ENCODE measurements around the gene ZDHHC11. TPM values are rescaled to one million over a fixed set of nuclear protein-coding genes. Genes with fewer than 3 reads are reported as not detected.

The ZDHHC11 gene
- total RNA-seq, 1 donor from 2014 or later, result 18.7 TPM

- no peaks in the 10 kb centered on the region for H3K27me3 ChIP-seq (ENCODE audit: low read depth)
- H3K4me3 ChIP-seq, result no peak overlapping the region
- intact Hi-C loops (cut with micrococcal nuclease), result no loop called here
- peaks cover 35% of the 10 kb centered on the region for H3K36me3 ChIP-seq
- no peaks in the 10 kb centered on the region for H3K4me1 ChIP-seq
- no peak overlapping the region for H3K27ac ChIP-seq (replicated peaks)
- DNase-seq, result no peak
- H3K9me3 ChIP-seq (replicated peaks), result no peaks in the 10 kb centered on the region
- TF ChIP-seq CTCF (IDR thresholded peaks at IDR 0.05; ENCODE audit: borderline replicate concordance), result no peak
Measured at GRCh38 chr5:860506-861150, 9.8 kb upstream of the ZDHHC11 start.

- intact Hi-C loops (cut with micrococcal nuclease), result no loop called here
- peaks cover 27% of the 10 kb centered on the region for H3K36me3 ChIP-seq
- H3K27me3 ChIP-seq (ENCODE audit: low read depth), result no peaks in the 10 kb centered on the region
- no peak overlapping the region for H3K27ac ChIP-seq (replicated peaks)
- H3K4me3 ChIP-seq, result no peak overlapping the region
- no peak for DNase-seq
- TF ChIP-seq CTCF (IDR thresholded peaks at IDR 0.05; ENCODE audit: borderline replicate concordance), result no peak
- H3K4me1 ChIP-seq, result no peaks in the 10 kb centered on the region
- H3K9me3 ChIP-seq (replicated peaks), result no peaks in the 10 kb centered on the region
Measured at GRCh38 chr5:859798-860296, 9.1 kb upstream of the ZDHHC11 start.

- DNase-seq, result no peak
- intact Hi-C loops (cut with micrococcal nuclease), result no loop called here
- TF ChIP-seq CTCF (IDR thresholded peaks at IDR 0.05; ENCODE audit: borderline replicate concordance), result no peak
Measured at GRCh38 chr5:859391-859790, 8.6 kb upstream of the ZDHHC11 start.

GRCh38 chr5:858726-859125 lies 7.9 kb upstream of the ZDHHC11 start:
- H3K4me1 ChIP-seq, result no peaks in the 10 kb centered on the region
- no peak for TF ChIP-seq CTCF (IDR thresholded peaks at IDR 0.05; ENCODE audit: borderline replicate concordance)
- no peaks in the 10 kb centered on the region for H3K27me3 ChIP-seq (ENCODE audit: low read depth)
- intact Hi-C loops (cut with micrococcal nuclease), result no loop called here
- H3K9me3 ChIP-seq (replicated peaks), result no peaks in the 10 kb centered on the region
- no peak for DNase-seq
- H3K4me3 ChIP-seq, result no peak overlapping the region
- H3K36me3 ChIP-seq, result peaks cover 16% of the 10 kb centered on the region
- H3K27ac ChIP-seq (replicated peaks), result no peak overlapping the region

More at GRCh38 chr5:859391-859790, 8.6 kb upstream of the ZDHHC11 start:
- Histone ChIP-seq H3K27ac (replicated peaks) (no peak overlapping the region), H3K4me1 (no peaks in the 10 kb centered on the region), H3K4me3 (no peak overlapping the region), H3K27me3 (ENCODE audit: low read depth) (no peaks in the 10 kb centered on the region), H3K36me3 (peaks cover 23% of the 10 kb centered on the region), H3K9me3 (replicated peaks) (no peaks in the 10 kb centered on the region)

- intact Hi-C loops (cut with micrococcal nuclease), result no loop called here
- H3K36me3 ChIP-seq, result no peaks in the 10 kb centered on the region
- no peaks in the 10 kb centered on the region for H3K27me3 ChIP-seq (ENCODE audit: low read depth)
- no peaks in the 10 kb centered on the region for H3K4me1 ChIP-seq
- H3K9me3 ChIP-seq (replicated peaks), result no peaks in the 10 kb centered on the region
- TF ChIP-seq CTCF (IDR thresholded peaks at IDR 0.05; ENCODE audit: borderline replicate concordance), result no peak
- no peak overlapping the region for H3K4me3 ChIP-seq
- DNase-seq, result peak; percentile 7
- no peak overlapping the region for H3K27ac ChIP-seq (replicated peaks)
Measured at GRCh38 chr5:856531-857425, 6.0 kb upstream of the ZDHHC11 start.
